Midbrain (tissue), 1 donor: ENCODE data around the gene SYNE3.
A peak's percentile ranks its signal among the peaks of the same experiment; 100 is the strongest.
"Not testable (repeated sequence)": the region's sequence is repeated elsewhere in the genome, so short reads cannot be mapped to it uniquely, and the experiment has no call there.

Experiments used
- DNase-seq: peaks from one replicate; lab custom pipeline; 2025; lab: John Stamatoyannopoulos, UW

Gene SYNE3

DNA sequence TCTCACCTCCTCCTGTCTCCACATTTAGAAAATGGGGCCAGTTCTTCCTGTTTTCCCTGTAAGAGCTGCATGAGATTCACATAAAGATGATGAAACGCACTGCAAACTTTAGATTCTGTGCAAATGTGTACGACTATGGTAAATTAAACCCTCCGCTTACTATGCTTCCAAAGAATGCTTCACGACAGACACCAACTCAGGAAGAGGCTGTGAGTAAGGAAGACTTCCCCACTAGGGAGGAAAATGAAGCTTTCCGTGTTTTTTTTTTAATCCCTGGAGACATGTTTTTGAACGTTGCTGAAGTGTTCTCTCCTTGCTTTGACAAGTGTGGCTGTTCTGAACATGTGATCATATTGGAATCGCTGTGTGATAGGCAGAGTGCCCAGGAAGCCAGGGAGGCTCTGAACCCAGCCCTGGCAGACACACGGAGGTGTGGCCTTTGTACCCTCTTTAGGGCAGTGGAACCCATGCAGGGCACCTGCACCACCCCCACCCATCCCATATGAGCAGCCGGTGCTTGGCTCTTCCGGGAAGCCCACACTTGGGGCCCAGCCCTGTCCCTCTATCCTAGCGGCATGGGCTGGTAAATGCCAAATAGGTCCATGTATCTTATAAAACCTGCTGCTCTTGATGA, 7.5 kb upstream of the SYNE3 start:
- DNase-seq: no peak

DNA sequence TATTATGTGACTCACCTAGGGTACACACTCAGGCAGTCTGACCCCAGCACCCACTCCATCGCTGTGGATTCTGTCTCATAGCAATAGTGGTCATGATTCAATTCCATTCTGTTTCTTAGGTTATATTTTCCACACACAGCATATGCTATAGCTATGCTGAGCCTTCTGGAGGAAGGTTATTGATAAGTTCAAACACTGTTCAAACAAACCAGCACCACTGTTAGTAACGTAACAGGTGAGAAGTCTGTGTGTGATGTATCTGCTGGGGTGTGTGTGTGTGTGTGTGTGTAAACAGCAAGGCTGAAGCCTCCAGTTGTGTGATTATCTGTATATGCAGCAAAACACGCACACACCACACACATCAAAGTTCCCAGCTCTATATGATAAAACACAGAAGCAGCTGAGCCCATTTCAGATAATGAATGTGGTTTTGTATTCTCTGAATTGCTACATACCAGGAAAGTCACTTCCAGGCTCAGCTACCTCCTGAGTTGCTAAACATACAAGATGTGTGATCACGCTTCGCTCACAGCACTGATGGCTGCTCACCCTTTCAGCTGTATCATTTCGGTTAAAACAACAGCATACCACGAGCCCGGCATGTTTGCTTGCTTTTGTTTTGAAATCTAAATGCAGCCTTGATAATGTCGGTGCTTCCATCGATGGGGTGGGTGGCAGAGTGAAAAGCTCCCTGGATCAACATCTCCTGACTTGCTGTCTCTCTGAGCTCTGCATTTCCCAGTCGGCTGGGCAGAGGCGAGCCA, 6.8 kb upstream of the SYNE3 start:
- no peak for DNase-seq

DNA sequence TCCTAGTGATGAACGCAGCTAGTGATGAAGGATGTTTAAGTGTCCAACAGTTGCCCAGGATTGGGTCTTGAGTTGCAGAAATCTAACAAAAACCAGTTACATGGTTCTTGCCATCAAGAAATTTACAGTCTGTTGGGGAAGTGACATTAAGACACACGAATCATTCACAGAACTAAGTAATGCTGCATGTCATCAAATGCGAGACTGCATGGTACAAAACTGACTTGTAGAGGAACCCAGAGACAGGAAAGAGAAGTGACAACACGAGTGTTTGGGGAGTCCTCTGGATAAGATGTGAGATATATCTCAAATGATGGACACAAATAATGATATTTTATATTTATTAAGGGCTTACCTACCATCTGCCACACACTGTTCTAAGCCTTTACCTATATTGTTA, 6.1 kb upstream of the SYNE3 start:
- no peak for DNase-seq

DNA sequence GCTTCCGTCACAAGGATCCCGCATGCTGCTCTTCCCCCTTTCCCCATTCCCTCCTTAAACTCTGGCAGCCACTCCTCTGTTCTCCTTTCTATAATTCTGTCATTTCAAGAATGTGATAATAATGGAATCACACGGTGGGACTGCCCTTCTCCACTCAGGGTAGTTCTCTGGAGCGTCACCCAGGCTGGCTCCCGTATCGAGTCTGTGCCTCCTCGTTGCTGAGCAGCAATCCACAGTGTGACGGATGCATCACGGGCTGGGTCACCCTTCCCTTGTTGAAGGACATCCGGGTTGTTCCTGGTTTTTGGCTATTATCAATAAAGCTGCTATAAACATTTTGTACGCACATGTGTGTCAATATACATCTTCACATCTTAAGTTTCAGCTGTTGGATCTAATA, 5.7 kb upstream of the SYNE3 start:
- no peak for DNase-seq

DNA sequence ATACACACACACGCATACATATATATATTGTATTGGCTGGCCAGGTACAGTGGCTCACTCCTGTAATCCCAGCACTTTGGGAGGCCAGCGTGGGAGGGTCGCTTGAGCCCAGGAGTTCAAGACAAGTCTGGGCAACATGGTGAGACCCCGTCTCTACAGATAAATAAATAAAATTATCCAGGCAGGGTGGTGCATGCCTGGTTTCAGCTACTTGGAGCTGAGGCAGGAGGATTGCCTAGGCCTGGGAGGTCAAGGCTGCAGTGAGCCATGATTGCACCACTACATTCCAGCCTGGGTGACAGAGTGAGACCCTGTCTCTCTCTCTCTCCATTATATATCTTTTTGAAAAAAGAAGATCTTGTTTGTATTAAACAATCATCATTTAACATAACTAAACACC, 4.6 kb upstream of the SYNE3 start:
- no peak for DNase-seq

DNA sequence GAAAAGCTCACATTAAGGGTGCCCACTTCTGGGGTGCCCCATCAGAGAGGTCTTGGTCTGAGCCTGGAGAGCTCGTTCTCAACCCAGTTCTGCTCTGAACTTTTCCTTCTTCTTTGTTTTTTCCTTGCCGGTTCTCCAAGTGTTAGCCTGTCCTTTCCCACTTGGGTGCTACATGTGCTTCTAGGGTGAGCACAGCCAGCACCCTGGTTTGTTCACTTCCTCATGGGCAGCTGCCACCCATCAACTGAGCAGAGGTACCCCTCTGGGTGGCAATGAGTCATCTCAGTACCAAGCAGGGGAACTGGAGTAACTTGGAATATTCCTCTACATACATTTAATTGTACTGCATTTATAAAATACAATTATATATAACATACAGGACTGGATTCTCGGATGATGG, 3.9 kb upstream of the SYNE3 start:
- no peak for DNase-seq

DNA sequence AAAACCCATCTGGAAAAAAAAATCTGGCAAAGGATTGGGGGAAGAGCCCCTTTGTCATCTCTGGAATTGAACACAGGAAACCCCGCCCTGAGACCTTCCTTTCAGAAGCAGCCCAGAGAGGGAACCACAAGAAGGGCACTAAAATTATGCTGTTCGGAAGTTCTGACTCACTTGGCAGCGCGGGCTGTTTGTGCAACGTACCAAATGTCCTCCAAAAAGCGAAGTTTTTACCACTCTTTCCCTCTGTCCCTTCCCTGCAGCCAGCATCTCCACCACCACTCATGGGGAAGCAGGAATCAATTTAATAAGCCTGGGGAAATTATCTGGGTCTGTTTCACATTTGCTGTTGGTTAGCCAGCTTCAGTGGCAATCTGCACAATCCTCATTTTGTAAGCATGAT, 3.2 kb upstream of the SYNE3 start:
- no peak for DNase-seq

DNA sequence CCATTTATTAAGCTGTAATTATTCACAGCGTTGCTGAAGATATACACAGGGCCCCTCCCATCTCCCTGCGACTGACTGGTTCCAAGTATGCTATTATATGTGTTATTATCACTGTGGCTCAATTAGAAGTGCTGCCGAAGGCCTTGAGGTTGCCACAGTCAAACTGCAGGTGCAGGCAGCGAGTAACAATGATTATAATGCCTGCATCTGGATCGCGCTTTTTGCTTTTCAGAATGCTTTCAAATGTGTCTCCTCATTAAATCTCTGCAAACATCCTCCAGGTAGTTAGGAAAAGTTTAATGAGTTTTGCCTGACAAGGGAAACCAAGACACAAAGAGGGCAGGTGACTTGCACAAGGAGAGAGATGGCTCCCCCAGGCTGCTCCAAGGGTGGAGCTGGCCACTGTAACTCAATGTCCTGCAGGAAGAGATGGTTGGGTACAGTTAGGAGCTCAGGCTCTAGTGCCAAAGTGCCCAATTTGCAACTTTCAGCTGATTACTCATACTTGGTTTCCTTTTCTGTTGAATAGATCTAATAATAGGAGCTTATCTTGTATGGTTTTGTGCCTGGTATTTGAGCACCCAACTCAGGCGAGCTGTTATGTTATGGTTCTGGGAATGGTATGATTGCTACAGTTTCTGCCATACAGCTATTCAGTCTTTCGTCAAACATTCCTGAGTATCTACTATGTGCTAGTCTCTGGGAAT, 1.7 kb upstream of the SYNE3 start:
- no peak for DNase-seq

DNA sequence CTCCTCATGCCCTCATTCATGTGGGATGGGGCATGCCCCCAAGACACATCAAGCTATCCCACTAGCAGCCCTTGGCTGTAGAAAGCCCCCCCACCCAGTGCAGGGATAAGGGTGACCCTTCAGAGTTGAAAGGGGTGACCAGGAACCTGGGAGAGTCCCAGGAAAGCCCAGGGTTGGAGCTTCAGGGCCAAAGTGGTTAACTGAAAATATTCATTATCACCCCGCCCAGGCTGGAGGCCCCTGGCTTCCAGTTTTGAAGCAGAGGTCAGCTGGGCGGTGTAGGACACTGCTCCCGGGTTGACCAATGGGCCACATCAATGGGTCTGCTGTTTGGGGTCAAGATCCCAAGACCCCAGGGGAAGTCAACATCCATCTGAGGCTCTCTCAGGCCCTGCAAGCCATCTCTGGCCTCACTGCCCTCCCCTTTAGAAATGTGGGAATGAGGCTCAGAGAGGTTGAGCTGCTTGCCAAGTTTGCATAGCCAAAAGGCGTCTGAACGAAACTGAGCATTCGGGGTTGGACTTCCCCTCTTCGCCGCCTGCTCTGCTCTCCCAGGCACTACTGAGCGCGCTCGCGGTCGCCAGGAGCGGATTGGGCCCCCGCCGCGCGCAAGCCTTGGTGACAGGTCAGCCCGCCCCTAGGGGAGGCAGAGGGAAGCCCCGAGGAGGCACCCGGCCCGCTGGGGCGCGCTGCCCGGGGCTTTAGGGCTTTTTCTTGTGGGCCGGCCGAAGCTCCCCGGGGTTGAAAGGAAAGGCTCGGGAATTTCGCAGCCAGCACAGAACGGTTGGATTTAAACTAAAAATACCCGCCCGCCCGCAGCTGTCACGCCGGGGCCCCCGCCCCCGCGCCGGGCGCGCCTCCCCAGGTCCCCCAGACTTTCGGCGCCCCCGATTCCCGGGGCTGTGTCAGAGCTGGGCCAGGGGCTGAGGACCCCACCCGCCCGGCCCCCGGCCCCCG, 576 bp downstream of the SYNE3 start:
- peak; percentile 64 for DNase-seq

DNA sequence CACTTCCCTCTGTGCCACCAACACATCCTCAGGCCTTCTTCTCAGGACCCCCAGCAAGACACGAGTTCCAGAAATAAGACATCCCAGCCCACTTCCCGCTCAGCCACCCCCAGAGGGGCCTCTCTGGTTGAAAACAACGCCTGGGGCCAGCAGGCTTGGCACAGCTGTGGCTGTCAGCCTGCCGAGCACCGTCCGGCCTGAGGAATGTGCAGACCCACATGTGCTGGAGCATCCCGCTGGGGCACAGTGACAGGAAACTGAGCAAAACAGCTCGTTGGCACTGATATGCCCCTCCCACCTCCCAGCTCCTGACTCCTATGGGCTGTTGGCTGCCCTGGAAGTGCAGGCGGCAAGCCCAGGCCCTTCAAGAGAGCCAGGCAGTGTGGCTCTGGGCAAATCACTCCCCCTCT, 1.4 kb downstream of the SYNE3 start:
- peak; percentile 67 for DNase-seq

DNA sequence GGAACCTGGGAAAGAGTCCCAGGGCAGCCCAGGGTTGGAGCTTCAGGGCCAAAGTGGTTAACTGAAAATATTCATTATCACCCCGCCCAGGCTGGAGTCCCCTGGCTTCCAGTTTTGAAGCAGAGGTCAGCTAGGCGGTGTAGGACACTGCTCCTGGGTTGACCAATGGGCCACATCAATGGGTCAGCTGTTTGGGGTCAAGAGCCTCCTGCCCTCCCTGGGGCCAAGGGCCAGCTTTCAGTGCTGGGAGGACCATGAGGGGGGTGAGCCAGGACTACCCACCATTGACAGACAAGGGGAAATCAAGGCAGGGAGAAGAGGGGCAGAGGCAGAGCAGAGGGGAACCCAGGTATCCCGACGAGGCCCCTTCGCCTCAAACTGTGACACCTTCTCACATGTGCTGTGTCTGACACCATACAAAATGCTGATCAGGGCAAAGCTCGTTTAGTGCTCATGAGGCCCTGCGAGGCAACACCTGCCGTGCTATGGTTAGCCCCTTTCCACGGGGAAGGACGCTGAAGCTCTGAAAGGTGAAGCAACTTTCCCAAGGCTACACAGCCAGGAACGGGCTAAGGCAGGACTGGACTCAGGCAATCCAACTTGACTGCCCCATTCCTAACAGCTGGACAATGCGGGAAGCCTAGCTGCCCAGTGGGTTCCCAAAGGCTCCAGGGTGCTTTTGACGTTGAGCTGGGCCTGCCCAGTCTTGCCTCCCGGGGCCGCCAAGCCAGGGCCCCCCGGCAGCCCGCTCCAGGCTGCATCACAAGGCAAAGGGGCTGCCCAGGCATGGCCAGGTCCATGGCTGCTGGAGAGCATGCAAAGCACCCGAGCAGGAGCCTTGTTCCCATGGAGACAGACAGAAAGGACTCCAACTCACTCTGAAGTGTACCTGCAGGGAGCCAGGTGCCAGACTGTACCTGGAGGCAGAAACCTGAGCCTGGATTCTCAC, 2.0 kb downstream of the SYNE3 start:
- no peak for DNase-seq

DNA sequence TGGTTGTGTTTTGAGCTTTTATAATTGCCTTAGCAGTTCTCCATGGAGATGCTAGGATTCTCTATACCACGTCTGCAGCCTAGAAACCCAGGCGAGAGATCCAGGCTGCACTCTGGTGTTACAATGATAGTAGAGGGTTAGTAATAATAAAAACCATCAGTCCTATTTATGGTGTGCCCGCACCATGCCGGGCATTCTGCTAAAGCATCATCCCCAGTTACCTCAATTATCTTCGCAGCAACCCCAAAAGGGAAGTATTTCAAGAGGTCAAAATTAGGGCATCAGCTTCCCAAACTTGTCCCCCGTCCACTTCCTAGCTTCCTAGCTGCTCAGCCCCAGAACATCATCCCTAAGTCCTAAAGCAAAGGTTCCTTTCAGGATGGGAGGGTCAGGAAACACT, 3.2 kb downstream of the SYNE3 start:
- DNase-seq: no peak

DNA sequence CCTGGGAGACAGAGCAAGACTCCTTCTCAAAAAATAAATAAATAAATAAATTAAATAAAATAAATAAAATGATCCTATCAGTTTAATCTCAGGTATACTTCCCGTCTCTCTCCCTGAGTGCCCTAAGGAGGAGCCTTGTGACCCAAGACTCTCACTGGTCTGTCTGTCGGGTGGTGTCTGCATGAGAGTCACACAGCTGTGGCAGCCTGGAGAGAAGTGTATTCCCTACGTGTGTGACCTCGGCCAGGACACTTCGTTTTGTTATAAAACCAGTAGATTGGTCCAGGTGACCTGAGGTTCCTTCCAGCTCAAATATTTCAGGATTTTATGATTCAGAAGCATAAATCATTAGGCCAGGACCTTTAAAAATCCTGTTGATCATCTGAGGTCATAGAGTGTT, 4.8 kb downstream of the SYNE3 start:
- no peak for DNase-seq

DNA sequence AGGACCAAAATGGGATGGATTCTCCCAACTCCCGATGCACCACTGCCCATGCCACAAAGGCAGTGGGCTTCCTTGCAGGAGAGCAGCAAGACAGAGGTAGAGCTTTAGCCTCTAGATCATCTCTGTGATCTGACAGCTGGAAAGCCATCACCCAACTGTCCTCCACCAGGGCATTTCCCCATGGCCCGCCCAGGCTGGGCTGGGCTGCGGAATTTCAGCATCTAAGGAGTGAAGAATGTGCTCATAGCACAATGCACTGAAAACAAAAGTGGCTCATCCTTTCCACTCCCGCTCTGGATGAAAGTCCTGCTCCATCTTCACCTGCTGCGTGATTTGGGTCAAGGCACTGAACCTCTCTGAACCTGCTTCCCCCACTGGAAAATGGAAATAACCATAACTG, 5.6 kb downstream of the SYNE3 start:
- DNase-seq: no peak

DNA sequence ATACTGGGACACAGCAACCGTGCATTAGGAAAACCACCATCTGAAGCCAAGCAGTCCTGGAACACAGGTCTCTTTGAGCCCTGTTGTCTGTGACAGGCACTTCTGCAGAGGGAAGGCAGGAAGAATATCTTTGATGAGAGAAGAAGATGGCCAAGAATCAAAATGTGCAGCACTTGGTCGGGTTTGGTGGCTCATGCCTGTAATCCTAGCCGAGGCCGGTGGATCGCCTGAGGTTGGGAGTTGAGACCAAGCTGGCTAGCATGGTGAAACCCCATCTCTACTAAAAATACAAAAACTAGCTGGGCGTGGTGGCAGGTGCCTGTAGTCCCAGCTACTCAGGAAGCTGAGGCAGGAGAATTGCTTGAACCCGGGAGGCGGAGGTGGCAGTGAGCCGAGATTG, 6.1 kb downstream of the SYNE3 start:
- not testable (repeated sequence) for DNase-seq

DNA sequence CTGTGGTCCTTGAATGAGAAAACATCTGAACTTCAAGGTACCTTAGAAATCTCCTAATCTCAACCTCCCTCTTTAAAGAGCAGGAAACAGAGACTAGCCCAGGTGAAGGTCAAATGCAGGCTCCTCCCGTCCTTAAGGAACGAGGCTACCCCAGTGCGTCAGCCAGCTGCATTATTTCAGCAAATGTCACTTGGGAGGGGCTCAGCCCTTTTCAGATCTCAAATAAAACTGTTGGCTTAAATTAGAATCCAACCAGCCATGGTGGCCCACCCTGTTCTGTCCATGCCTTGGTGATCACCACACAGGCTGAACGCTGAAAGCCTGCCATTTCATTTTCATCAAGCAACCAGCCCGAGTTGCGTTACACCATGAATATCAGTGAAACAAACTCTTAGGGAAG, 7.0 kb downstream of the SYNE3 start:
- DNase-seq: no peak

DNA sequence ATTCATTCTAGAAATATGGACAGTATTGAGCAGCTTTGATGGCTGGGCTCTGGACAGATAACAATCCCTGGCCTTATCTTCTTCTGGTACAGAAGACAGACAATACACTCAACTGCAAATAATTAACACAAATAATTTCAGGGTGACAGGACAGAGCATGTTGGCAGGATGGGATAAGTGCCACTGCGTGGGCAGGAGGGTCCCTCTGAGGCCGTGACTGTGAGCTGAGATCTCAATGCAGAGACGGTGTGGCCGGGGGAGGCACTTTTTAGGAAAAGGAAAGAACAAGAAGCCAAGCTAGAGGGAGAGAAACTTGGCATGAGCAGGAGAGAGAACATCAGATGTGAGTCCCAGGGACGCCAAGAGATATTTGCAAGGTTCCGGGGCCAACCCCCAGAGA, 8.1 kb downstream of the SYNE3 start:
- DNase-seq: no peak

DNA sequence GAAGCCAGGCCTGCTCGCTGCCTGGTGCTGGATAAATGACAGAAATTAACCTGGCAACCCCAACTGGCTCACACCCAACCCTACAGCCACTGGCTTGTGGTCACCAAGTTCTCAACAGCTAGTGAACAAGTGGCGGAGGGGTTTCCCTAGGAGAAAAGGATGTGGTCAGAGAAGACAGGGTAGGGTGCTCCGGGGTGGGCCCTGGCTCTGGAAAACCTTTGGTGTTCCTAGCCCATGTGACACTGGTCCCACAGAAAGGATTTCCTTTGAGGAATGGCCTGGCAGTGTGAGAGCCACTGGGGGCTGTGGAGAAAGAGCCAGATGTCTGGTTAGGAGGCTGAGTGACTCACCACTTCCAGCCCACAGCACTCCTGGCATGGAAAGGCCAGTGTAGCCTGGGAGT, 8.7 kb downstream of the SYNE3 start:
- DNase-seq: no peak

DNA sequence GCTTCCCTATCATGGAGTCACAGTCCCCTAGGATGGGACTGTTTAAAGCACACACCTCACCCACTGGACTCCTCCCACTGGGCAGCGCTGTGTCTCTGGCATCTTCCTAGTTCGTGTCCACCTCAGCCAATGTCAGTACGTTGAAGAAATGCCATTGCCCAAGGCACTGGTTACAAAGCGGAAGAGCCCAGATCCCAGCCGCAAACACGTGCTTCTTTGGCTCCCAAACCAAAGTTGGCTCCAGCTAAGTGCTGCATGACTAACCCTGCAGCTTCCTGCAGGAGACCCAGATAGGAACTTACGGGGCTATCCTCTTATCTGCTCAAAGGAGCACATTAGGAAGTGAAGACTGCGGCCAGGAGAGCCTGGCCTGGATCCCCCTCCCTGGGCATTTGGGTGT, 9.3 kb downstream of the SYNE3 start:
- DNase-seq: peak; percentile 54

DNA sequence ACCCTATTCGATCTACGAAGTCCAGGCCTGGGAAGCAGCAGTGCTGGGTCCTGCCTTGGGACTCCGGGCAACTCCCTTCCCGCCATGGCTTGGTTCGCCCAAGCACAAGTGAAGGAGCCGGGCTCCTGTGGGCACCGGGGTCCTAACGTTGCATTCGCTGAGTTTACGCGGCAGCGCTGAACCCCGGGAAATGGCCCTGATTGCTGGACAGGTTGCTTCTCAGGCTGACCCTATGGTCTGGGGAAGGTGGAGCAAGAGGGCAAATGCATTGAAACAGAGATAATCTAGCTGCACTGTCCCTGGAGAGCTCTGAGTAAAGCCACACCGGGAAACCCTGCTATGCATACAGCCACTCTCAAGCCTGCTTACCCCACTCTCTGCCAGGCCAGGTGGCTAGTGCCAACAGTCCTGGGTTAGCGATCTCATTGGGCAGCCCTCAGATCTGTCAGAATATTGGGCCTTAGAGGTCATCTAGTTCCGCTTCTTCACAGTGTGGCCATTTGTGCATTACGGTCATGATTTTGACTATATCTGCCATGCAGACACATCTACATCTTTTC, 11.3 kb downstream of the SYNE3 start:
- DNase-seq: no peak
